Activated naive CD8-positive, alpha-beta T cell treated with anti-CD3 and anti-CD28 coated beads for 36 hours (primary cell): ENCODE results near the gene NCL. TPM values are rescaled to one million over a fixed set of nuclear protein-coding genes. Genes with fewer than 3 reads are reported as not detected.

ENCODE experiments used
- DNase-seq: peaks from one replicate; pipeline ENCODE4 v3.0.0; 2021
- H3K27ac Mint-ChIP-seq: one replicate; pipeline ENCODE4 v1.8.0; 2022; ENCODE audit warnings: mild to moderate bottlenecking, moderate library complexity, mixed read lengths
- H3K27me3 Mint-ChIP-seq: one replicate; pipeline ENCODE4 v1.8.0; 2022; ENCODE audit warnings: mild to moderate bottlenecking, mixed read lengths
- H3K36me3 Mint-ChIP-seq: one replicate; pipeline ENCODE4 v1.8.0; 2021; ENCODE audit warnings: mild to moderate bottlenecking, mixed read lengths
- H3K4me1 Mint-ChIP-seq: one replicate; pipeline ENCODE4 v1.8.0; 2021; ENCODE audit warnings: mixed read lengths
- H3K4me3 Mint-ChIP-seq: one replicate; pipeline ENCODE4 v1.8.0; 2022; ENCODE audit warnings: mild to moderate bottlenecking, moderate library complexity, mixed read lengths
- H3K9me3 Mint-ChIP-seq: one replicate; pipeline ENCODE4 v1.8.0; 2022; ENCODE audit warnings: mixed read lengths
- total RNA-seq, 2 experiments: library from RNA; stranded (reverse); gene quantifications; one replicate each; pipeline ENCODE4 v1.2.3, GENCODE V29; 2021

Gene NCL
- total RNA-seq, 2 experiments from 2014 or later = 2,049 to 2,118 TPM

DNA sequence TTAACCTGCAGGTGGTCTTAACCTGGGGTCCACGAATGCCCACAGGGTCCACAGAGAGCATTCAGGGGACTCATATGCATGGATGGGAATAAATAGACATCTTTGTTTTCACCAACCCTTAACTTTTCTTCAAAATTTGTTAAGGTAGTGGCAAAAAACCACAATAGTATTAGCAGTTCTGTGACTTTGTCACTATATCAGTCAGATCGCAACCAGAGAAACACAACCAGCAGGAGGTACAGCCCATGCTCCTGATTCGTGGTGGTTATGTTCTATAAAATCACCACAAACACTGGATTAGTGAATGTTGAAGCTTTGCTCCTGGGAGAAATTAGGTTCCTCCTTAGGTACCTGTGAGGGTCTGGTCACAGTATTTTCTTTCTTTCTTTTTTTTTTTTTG lies 37.2 kb downstream of the NCL start:
- Mint-ChIP-seq H3K27ac (no peak overlapping the region), H3K4me3 (no peak overlapping the region)

GRCh38 chr2:231425811-231426703 lies 38.2 kb downstream of the NCL start:
- no peak overlapping the region for H3K27ac Mint-ChIP-seq
- H3K36me3 Mint-ChIP-seq = peaks cover 1% of the 10 kb centered on the region
- H3K4me1 Mint-ChIP-seq = peaks cover 9% of the 10 kb centered on the region
- peaks cover 6% of the 10 kb centered on the region for H3K9me3 Mint-ChIP-seq
- H3K27me3 Mint-ChIP-seq = no peaks in the 10 kb centered on the region
- no peak overlapping the region for H3K4me3 Mint-ChIP-seq
- DNase-seq = peak; percentile 49

More for the DNA sequence above, 37.2 kb downstream of the NCL start:
- DNase-seq = no peak
- Mint-ChIP-seq H3K36me3 (peaks cover 5% of the 10 kb centered on the region), H3K9me3 (peaks cover 15% of the 10 kb centered on the region), H3K4me1 (peaks cover 9% of the 10 kb centered on the region), H3K27me3 (no peaks in the 10 kb centered on the region)

GRCh38 chr2:231425291-231425810 lies 38.9 kb downstream of the NCL start:
- no peak for DNase-seq
- Mint-ChIP-seq H3K27ac (no peak overlapping the region), H3K9me3 (peaks cover under 1% of the 10 kb centered on the region), H3K4me3 (no peak overlapping the region), H3K27me3 (no peaks in the 10 kb centered on the region), H3K4me1 (peaks cover 9% of the 10 kb centered on the region), H3K36me3 (peaks cover 1% of the 10 kb centered on the region)

DNA sequence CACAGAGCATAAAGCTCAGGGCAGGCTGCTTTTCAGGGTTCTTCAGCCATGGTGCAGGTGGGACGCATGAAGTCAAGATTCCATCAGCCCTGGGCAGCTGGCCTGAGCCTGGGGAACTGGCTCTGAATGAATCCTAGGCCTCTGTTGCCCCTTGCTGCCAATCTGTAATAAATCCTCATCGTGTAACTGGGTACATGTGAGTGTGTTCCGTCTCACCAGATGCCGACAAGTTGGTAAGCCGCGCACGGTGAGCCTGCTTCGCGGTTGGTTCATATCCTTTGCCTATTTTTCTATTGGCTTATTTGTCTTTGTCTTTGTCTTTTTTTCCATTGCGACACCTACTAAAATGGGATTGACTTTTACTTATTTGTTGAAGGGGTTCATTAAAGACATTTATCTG lies 41.1 kb downstream of the NCL start:
- DNase-seq = no peak
- Mint-ChIP-seq H3K27ac (no peak overlapping the region), H3K4me1 (peaks cover 9% of the 10 kb centered on the region), H3K4me3 (no peak overlapping the region), H3K36me3 (no peaks in the 10 kb centered on the region), H3K9me3 (no peaks in the 10 kb centered on the region), H3K27me3 (no peaks in the 10 kb centered on the region)

DNA sequence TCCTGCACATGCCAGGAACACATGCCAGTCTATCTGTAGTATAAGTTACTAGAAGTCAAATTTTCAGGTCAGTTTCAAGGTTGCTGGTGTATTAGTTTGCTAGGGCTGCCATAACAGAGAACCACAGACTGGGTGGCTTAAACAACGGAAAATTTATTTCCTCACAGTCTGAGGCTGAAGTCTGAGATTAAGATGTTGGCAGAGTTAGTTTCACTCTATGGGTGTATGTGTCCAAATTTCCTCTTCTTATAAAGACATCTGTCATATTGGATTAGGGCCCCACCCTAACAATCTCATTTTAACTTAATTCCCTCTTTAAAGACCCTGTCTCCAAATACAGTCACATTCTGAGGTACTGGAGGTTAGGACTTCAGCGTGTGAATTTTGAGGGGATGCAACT lies 42.2 kb downstream of the NCL start:
- Mint-ChIP-seq H3K4me1 (peaks cover 9% of the 10 kb centered on the region), H3K27ac (no peak overlapping the region), H3K27me3 (peaks cover 7% of the 10 kb centered on the region), H3K9me3 (no peaks in the 10 kb centered on the region), H3K4me3 (no peak overlapping the region), H3K36me3 (no peaks in the 10 kb centered on the region)
- DNase-seq = no peak

DNA sequence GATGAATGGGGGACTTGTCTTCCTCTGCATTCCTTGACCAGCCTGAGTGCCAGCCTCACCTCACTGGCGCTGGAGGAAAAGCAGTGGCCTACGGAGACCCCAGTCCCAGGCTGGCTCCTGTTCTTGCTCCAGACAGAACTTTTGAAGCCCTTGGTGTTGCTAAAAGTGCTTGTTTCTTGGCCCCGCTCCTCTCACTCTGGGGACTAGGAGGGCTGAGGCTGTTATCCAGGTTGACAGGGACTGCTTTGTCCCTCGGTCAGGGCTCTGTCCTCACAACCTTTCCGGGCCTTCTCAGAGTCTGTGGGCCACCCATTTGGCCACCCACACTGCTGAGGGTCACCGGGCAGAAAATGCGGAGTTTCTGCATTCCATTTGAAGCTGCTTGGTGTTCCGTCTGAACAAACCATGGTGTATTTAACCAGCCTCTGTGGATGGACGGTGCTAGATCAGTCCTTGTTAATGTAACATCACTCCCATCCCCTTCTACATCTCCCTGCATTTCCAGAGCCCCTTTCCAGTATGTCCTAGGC lies 43.2 kb downstream of the NCL start:
- H3K9me3 Mint-ChIP-seq = no peaks in the 10 kb centered on the region
- H3K4me3 Mint-ChIP-seq = no peak overlapping the region
- DNase-seq = no peak
- H3K36me3 Mint-ChIP-seq = no peaks in the 10 kb centered on the region
- no peak overlapping the region for H3K27ac Mint-ChIP-seq
- peaks cover 4% of the 10 kb centered on the region for H3K4me1 Mint-ChIP-seq
- peaks cover 10% of the 10 kb centered on the region for H3K27me3 Mint-ChIP-seq

DNA sequence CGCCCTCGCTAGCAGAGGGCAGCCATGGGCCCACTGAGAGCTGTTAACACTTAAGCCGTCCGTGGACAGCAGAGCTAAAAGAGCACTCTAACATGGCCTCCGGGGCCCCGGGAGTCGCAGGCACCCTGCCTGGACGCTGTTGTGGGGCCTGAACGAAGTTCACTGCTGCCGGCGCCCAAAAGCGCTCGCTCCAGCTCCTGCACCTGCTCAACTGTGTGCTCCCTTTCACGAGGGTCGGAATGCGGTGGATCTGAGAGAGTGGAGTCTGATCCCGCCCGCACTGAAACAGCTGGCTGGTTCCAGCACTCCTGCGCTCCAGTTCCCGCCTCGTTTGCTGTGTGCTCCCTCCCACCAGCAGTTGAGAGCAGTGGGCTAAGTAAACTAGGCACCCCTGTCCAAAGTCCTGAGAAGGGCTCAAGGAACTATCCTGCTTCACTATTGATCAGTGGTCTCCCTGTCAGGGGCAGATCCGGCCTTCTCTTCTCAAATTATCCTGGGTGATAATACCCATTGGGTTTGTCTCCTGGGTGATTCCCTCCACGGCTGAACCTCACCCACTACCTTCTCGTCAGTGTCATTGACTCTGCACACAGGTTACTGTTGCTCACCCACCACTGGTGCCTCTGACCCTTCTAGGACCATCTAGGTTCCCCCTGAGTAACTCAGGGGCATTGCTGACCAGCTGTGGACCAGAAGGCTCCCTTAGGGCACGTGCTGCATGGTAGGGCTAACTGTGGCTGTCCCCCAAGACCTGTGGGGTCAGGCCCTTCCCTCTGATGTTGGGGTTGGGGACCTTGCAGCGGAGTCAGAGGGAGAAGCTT lies 45.3 kb downstream of the NCL start:
- no peaks in the 10 kb centered on the region for H3K9me3 Mint-ChIP-seq
- peaks cover 21% of the 10 kb centered on the region for H3K27me3 Mint-ChIP-seq
- no peaks in the 10 kb centered on the region for H3K4me1 Mint-ChIP-seq
- H3K36me3 Mint-ChIP-seq = no peaks in the 10 kb centered on the region
- no peak for DNase-seq
- no peak overlapping the region for H3K4me3 Mint-ChIP-seq
- no peak overlapping the region for H3K27ac Mint-ChIP-seq

DNA sequence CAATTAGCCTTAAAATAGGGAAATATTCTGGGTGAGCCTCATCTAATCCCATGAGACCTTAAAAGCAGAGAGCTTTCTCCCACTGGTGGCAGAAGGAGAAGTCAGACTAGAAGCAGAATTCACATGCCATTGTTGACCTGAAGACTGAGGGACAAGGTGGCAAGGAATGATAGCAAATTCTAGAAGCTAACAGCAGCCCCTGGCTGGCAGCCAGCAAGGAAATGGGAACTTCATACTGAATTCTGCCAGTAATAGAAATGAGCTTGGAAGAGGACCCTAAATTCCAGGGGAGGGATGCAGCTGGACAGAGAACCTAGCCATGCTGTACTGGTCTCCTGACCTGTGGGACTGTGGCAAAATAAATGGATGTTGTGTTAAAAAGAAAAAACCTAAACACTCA lies 49.3 kb downstream of the NCL start:
- Mint-ChIP-seq H3K9me3 (peaks cover 6% of the 10 kb centered on the region), H3K36me3 (peaks cover 9% of the 10 kb centered on the region), H3K27ac (no peak overlapping the region), H3K4me3 (no peak overlapping the region), H3K4me1 (peaks cover 4% of the 10 kb centered on the region), H3K27me3 (peaks cover 58% of the 10 kb centered on the region)
- no peak for DNase-seq

DNA sequence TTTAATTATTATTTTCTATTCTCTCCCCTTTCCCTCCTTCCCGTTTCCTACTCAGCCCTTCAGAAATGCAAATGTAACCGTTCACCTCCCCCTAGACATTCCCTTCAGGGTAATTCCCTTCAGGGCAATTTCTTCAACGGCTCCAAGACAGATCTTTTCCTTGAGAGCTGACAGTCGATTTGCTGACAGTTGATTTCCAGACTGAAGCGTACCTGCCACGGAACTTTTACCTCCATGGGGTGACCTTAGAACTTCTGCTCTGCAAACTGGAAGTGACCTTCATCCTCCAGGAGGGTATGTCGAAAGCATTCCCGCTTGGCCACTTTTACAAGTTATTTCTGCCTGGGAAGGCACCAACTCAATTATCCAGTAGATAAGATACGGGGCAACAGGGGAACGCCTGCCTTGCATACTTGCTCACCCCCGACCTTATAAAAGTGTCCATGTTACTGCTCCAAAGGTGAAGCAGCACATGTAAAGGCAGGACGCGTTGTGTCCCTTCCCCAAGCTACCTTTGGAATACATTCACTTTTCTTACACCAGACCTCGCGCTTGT lies 50.3 kb downstream of the NCL start:
- DNase-seq = no peak
- Mint-ChIP-seq H3K36me3 (peaks cover 9% of the 10 kb centered on the region), H3K9me3 (peaks cover 6% of the 10 kb centered on the region), H3K4me1 (peaks cover 4% of the 10 kb centered on the region), H3K27ac (no peak overlapping the region), H3K27me3 (peaks cover 59% of the 10 kb centered on the region), H3K4me3 (no peak overlapping the region)

- H3K36me3 Mint-ChIP-seq = peaks cover 9% of the 10 kb centered on the region
- peaks cover 6% of the 10 kb centered on the region for H3K9me3 Mint-ChIP-seq
- H3K4me1 Mint-ChIP-seq = peaks cover 4% of the 10 kb centered on the region
- H3K27me3 Mint-ChIP-seq = peaks cover 63% of the 10 kb centered on the region
- no peak for DNase-seq
- no peak overlapping the region for H3K27ac Mint-ChIP-seq
- H3K4me3 Mint-ChIP-seq = no peak overlapping the region
Observed at GRCh38 chr2:231413456-231413855, 50.8 kb downstream of the NCL start.

DNA sequence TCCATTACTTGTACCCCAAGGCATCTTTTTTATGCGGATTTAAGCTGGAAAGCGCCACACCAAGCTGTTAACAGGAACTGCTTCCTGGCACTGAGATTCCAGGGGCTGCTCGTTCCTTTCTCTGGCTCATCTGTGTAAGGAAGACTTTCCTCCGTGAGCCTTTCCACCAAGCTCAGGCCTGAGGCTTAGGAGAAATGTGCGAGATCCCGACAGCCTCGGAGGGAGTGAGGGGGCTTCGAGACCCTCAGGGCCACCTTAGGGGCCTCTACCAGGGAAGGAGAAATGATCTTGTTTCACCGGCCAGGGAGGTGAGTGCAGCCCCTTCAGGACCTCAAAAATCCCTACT lies 51.7 kb downstream of the NCL start:
- Mint-ChIP-seq H3K4me3 (no peak overlapping the region), H3K4me1 (peaks cover 4% of the 10 kb centered on the region), H3K36me3 (peaks cover 9% of the 10 kb centered on the region), H3K27ac (no peak overlapping the region), H3K9me3 (peaks cover 6% of the 10 kb centered on the region), H3K27me3 (peaks cover 59% of the 10 kb centered on the region)
- no peak for DNase-seq

GRCh38 chr2:231411831-231412617 lies 52.3 kb downstream of the NCL start:
- Mint-ChIP-seq H3K27me3 (peaks cover 56% of the 10 kb centered on the region), H3K4me1 (peaks cover 4% of the 10 kb centered on the region), H3K4me3 (peak overlapping the region; percentile 54), H3K9me3 (peaks cover 6% of the 10 kb centered on the region), H3K36me3 (peaks cover 9% of the 10 kb centered on the region), H3K27ac (no peak overlapping the region)
- DNase-seq = peak; percentile 87

- Mint-ChIP-seq H3K27me3 (peaks cover 53% of the 10 kb centered on the region), H3K9me3 (peaks cover 6% of the 10 kb centered on the region), H3K4me3 (peak overlapping the region; percentile 54), H3K36me3 (peaks cover 9% of the 10 kb centered on the region), H3K4me1 (peaks cover 9% of the 10 kb centered on the region), H3K27ac (no peak overlapping the region)
- no peak for DNase-seq
Observed at GRCh38 chr2:231411237-231411636, 53.0 kb downstream of the NCL start.

DNA sequence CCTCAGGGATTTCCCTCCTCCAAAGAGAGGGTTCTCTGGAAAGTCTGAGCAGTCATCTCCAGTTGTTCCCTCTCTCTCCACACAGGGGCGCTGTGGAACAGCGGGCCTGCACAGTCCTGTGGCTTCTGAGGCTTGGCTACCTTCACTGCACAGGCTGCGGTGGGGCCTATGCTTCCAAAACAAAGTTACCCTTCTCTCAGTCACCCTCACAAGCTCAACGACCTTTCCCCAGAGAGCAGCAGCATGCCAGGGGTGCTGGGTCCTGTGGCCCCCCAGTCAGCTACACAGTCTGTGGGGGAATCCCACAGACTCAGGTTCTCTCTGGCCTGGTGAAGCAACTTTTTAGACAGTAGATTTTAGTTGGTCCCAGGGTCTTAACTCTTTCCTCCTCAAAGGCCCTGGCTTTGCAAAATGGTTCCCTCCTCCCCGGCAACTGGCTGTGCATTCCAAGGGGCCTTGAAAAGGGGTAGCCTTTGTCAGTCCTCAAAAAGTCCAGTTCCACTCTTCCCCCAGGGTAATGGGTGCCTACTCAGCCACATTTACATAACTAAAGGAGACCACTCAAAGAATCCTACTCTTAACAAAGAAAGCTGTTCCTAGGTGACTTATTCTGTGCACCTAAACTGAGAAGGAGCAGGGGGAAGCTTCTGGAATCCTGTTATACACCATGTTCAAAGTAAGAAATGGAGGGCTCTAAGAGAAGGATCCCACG lies 53.8 kb downstream of the NCL start:
- Mint-ChIP-seq H3K27me3 (peaks cover 53% of the 10 kb centered on the region), H3K4me1 (peaks cover 16% of the 10 kb centered on the region), H3K9me3 (peaks cover 6% of the 10 kb centered on the region), H3K36me3 (peaks cover 9% of the 10 kb centered on the region), H3K4me3 (no peak overlapping the region), H3K27ac (no peak overlapping the region)
- DNase-seq = no peak
